GM23248 (cell line): ENCODE data around the gene LGR5. TPM values are rescaled to one million over a fixed set of nuclear protein-coding genes. Genes with fewer than 3 reads are reported as not detected.
"Not testable (repeated sequence)": the region's sequence is repeated elsewhere in the genome, so short reads cannot be mapped to it uniquely, and the experiment has no call there.

Source experiments
- DNase-seq: peaks from one replicate; pipeline ENCODE4 v3.0.0-alpha.2; 2015
- H2AFZ ChIP-seq: fragments of 200-600 bp; sonication (generic); 2 replicates; pipeline ENCODE4 v1.6.1; 2016; ENCODE audit warnings: antibody characterized with exemption
- H3F3A ChIP-seq: fragments of 200-600 bp; sonication (generic); 2 replicates; pipeline ENCODE4 v1.6.1; 2016; ENCODE audit warnings: mild to moderate bottlenecking, antibody characterized with exemption, mixed run types; ENCODE audit not compliant: insufficient read depth
- H3K27ac ChIP-seq: fragments of 200-600 bp; sonication (generic); 2 replicates; pipeline ENCODE4 v1.5.1; 2016; ENCODE audit warnings: mild to moderate bottlenecking
- H3K27me3 ChIP-seq: fragments of 200-600 bp; sonication (generic); replicated peaks from 2 replicates; pipeline ENCODE4 v1.6.1; 2016; ENCODE audit warnings: mild to moderate bottlenecking; ENCODE audit not compliant: insufficient read depth
- H3K36me3 ChIP-seq: fragments of 200-600 bp; sonication (generic); 2 replicates; pipeline ENCODE4 v1.6.1; 2016; ENCODE audit warnings: low read depth, mild to moderate bottlenecking
- H3K4me1 ChIP-seq: fragments of 200-600 bp; sonication (generic); 2 replicates; pipeline ENCODE4 v1.6.1; 2016; ENCODE audit warnings: mild to moderate bottlenecking; ENCODE audit not compliant: insufficient read depth
- H3K4me2 ChIP-seq: fragments of 200-600 bp; sonication (generic); one replicate; pipeline ENCODE4 v1.6.1; 2016; ENCODE audit warnings: mild to moderate bottlenecking; ENCODE audit not compliant: unreplicated experiment
- H3K4me3 ChIP-seq: fragments of 200-600 bp; sonication (generic); 2 replicates; pipeline ENCODE4 v1.5.1; 2016; ENCODE audit warnings: mild to moderate bottlenecking
- H3K79me2 ChIP-seq: fragments of 200-600 bp; sonication (generic); 2 replicates; pipeline ENCODE4 v1.6.1; 2016; ENCODE audit warnings: mild to moderate bottlenecking; ENCODE audit not compliant: insufficient read depth
- H3K9ac ChIP-seq: fragments of 200-600 bp; sonication (generic); 2 replicates; pipeline ENCODE4 v1.6.1; 2016; ENCODE audit warnings: mild to moderate bottlenecking
- H3K9me2 ChIP-seq: fragments of 200-600 bp; sonication (generic); 2 replicates; pipeline ENCODE4 v1.6.1; 2016; ENCODE audit warnings: mixed run types, mild to moderate bottlenecking, moderate library complexity; ENCODE audit not compliant: insufficient read depth
- H3K9me3 ChIP-seq: fragments of 200-600 bp; sonication (generic); one replicate; pipeline ENCODE4 v1.6.1; 2017; ENCODE audit warnings: low read depth
- H4K20me1 ChIP-seq: fragments of 200-600 bp; sonication (generic); 2 replicates; pipeline ENCODE4 v1.6.0; 2016; ENCODE audit not compliant: insufficient read depth
- EZH2 ChIP-seq: fragments of 200-600 bp; sonication (generic); IDR thresholded peaks from 2 replicates; pipeline ENCODE4 v1.6.1; 2018; ENCODE audit warnings: antibody characterized with exemption, mild to moderate bottlenecking; ENCODE audit not compliant: insufficient read depth, poor library complexity, severe bottlenecking
- EZH2phosphoT487 ChIP-seq: fragments of 200-600 bp; sonication (generic); IDR thresholded peaks from 2 replicates; pipeline ENCODE4 v1.6.1; 2018; ENCODE audit warnings: antibody characterized with exemption, moderate library complexity, mild to moderate bottlenecking, low read depth; ENCODE audit not compliant: insufficient read depth
- WGBS, 2 experiments: methylation state at CpG; one replicate each; pipeline ENCODE4 v1.1.6; 2015 to 2017; ENCODE audit warnings: low lambda C conversion rate in 2 of 2, low coverage in 1 of 2; ENCODE audit errors: missing lambda C conversion rate in 2 of 2; 5-methylcytosine and 5-hydroxymethylcytosine counted together
- in situ Hi-C: fragments of 300-500 bp; cut with MboI; formaldehyde crosslinking; loops from 2 replicates; pipeline ENCODE4 v1.15.0; 2020
- polyA plus RNA-seq: library from polyadenylated mRNA; unstranded; fragments of >200 nt; fragmentation: Nextera tagmentation; extraction: Ambion mirVana; gene quantifications from 2 replicates; pipeline ENCODE4 v1.2.1, GENCODE V29; 2016
- total RNA-seq: library from RNA; depleted of rRNA; stranded (reverse); fragments of >200 nt; shearing (Covaris generic); gene quantifications from 2 replicates; pipeline ENCODE4 v1.2.3, GENCODE V29; 2014

Gene LGR5
- total and polyA plus RNA-seq, 2 experiments from 2014 or later, result not detected

DNA sequence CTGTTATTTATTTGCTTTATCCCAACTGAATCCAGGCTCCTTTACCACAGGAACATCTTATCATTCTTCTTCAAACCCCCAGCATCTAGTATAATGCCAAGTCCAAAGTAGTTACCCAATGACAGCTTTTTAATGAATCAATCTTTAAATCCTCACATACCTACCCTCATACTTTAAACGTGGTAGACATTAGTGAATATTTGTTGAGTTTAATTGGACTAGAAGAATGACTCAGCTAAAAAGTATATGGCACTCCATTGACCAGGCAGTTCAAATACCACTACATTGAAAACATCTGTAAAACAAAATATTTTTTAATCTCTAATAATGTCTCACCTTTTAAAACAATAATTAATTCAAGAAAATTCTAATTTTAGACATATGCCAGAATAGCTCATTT is 125.9 kb downstream of the LGR5 start:
- H3K9me3 ChIP-seq, result no peaks in the 10 kb centered on the region
- no peaks in the 10 kb centered on the region for H3K27me3 ChIP-seq
- H3K79me2 ChIP-seq, result no peaks in the 10 kb centered on the region
- no peaks in the 10 kb centered on the region for H3K36me3 ChIP-seq
- H3K4me1 ChIP-seq, result peaks cover 7% of the 10 kb centered on the region; the same call in 1 of the 2 replicates
- 12% methylated on average over 1 of the region's 1 CpG for WGBS, 2 experiments
- TF ChIP-seq EZH2phosphoT487 (no peak), EZH2 (no peak)
- no peak overlapping the region for H3K4me3 ChIP-seq
- no peak overlapping the region for H2AFZ ChIP-seq
- no peak overlapping the region for H3K4me2 ChIP-seq
- H4K20me1 ChIP-seq, result no peaks in the 10 kb centered on the region
- H3K9me2 ChIP-seq, result no peaks in the 10 kb centered on the region
- H3K9ac ChIP-seq, result no peak overlapping the region
- H3K27ac ChIP-seq, result no peak overlapping the region
- in situ Hi-C loops, result no loop called here
- no peak for DNase-seq
- H3F3A ChIP-seq, result no peaks in the 10 kb centered on the region

DNA sequence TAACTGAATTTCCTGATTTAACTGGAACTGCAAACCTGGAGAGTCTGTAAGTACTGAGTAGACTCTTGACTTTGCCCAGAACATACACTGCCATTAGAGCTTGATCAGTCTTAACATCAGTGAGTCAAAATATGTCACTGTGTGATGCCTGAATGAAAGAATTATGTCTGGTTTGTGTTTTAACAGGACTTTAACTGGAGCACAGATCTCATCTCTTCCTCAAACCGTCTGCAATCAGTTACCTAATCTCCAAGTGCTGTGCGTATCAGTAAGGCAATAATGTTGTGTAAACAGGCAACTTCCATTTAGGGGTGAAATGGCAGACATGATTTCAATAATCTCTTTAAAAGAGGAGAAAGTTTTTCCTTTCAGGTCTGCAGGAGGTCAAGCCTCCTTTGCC is 127.1 kb downstream of the LGR5 start:
- Histone ChIP-seq H3K9ac (no peak overlapping the region), H3K9me2 (no peaks in the 10 kb centered on the region), H3F3A (no peaks in the 10 kb centered on the region), H3K9me3 (no peaks in the 10 kb centered on the region), H3K79me2 (no peaks in the 10 kb centered on the region), H3K4me1 (peaks cover 7% of the 10 kb centered on the region; the same call in 1 of the 2 replicates), H4K20me1 (no peaks in the 10 kb centered on the region), H3K27me3 (no peaks in the 10 kb centered on the region), H3K4me3 (no peak overlapping the region), H2AFZ (no peak overlapping the region), H3K4me2 (no peak overlapping the region), H3K27ac (no peak overlapping the region), H3K36me3 (no peaks in the 10 kb centered on the region)
- TF ChIP-seq EZH2phosphoT487, result no peak
- TF ChIP-seq EZH2, result no peak
- DNase-seq, result no peak
- in situ Hi-C loops, result no loop called here
- WGBS, 2 experiments, result 64 to 77% methylated on average over 2 of the region's 2 CpGs

DNA sequence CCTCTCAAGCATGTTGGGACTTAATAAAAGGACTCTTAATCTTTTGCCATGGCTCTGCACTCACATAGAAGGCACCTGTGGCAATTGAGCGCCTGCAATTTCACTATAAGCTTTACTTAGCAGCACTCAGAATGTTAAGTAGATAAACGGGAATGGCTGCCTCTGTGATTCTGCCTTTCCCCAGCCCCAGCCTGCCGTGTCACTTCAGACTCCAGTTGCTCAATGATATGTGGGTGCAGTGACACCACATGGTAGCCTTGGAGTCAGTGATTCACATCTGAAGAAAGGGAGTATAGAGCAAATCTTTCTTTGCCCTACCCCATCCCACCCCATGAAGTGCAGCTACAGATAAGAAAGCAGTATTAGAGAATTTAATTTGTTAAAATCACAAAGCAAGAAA is 127.9 kb downstream of the LGR5 start:
- Histone ChIP-seq H3K9ac (no peak overlapping the region), H3K27me3 (no peaks in the 10 kb centered on the region), H4K20me1 (no peaks in the 10 kb centered on the region), H3K4me1 (peaks cover 7% of the 10 kb centered on the region; the same call in 1 of the 2 replicates), H3K79me2 (no peaks in the 10 kb centered on the region), H3K9me3 (no peaks in the 10 kb centered on the region), H3K9me2 (no peaks in the 10 kb centered on the region), H2AFZ (no peak overlapping the region), H3K4me3 (no peak overlapping the region), H3K4me2 (no peak overlapping the region), H3K27ac (no peak overlapping the region), H3K36me3 (no peaks in the 10 kb centered on the region), H3F3A (no peaks in the 10 kb centered on the region)
- TF ChIP-seq EZH2phosphoT487, result no peak
- no peak for TF ChIP-seq EZH2
- WGBS, 2 experiments, result 75 to 80% methylated on average over 3 of the region's 3 CpGs
- DNase-seq, result peak; percentile 24
- in situ Hi-C loops, result no loop called here

DNA sequence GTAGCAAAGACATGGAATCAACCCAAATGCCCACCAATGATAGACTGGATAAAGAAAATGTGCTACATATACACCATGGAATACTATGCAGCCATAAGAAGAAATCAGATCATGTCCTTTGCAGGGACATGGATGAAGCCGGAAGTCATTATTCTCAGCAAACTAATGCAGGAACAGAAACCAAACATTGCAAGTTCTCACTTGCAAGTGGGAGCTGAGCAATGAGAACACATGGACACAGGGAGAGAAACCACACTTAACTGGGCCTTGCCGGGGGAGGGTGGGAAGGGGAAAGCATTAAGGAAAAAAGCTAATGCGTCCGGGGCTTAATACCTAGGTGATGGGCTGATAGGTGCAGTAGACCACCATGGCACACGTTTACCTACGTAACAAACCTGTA is 130.3 kb downstream of the LGR5 start:
- in situ Hi-C loops, H3K9ac ChIP-seq, H3K36me3 ChIP-seq, H3K27me3 ChIP-seq, H3F3A ChIP-seq, H2AFZ ChIP-seq, H3K4me3 ChIP-seq, DNase-seq, H3K9me3 ChIP-seq, H3K4me2 ChIP-seq, H4K20me1 ChIP-seq, H3K79me2 ChIP-seq, H3K4me1 ChIP-seq, H3K9me2 ChIP-seq, H3K27ac ChIP-seq: not testable (repeated sequence)
- 80 to 84% methylated on average over 6 of the region's 6 CpGs for WGBS, 2 experiments

DNA sequence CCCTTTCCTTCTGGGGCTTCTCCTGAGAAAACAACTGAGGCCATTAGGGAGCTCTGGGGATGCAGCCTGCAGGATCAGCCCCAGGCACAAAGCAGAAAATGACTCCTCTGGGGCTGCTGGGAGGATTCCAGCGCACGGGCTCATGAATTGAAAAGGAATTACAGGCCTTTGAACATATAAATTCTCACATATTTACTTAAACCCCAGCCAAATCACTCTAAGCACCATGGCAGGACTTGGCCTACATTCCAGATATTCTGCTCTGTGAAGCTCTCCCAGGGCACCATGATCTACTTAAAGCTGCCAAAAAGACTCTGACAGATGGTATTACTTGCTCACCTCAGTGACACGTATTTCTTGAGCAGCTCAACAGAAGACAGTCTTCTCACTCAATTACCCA is 136.9 kb downstream of the LGR5 start:
- no peak overlapping the region for H3K4me3 ChIP-seq

More for the DNA sequence above, 136.9 kb downstream of the LGR5 start:
- WGBS, 2 experiments, result 71 to 82% methylated on average over 3 of the region's 3 CpGs
- Histone ChIP-seq H4K20me1 (no peaks in the 10 kb centered on the region), H3K9ac (no peak overlapping the region), H3K9me3 (no peaks in the 10 kb centered on the region), H3K27ac (no peak overlapping the region), H3F3A (no peaks in the 10 kb centered on the region), H3K36me3 (no peaks in the 10 kb centered on the region), H3K27me3 (no peaks in the 10 kb centered on the region), H3K9me2 (no peaks in the 10 kb centered on the region), H2AFZ (no peak overlapping the region), H3K4me2 (no peak overlapping the region), H3K4me1 (no peaks in the 10 kb centered on the region), H3K79me2 (no peaks in the 10 kb centered on the region)
- no peak for TF ChIP-seq EZH2
- no peak for TF ChIP-seq EZH2phosphoT487
- in situ Hi-C loops, result no loop called here
- no peak for DNase-seq
